ENCODE results near the gene VWA8. TPM values are rescaled to one million over a fixed set of nuclear protein-coding genes. Genes with fewer than 3 reads are reported as not detected.

The VWA8 gene
- total RNA-seq, 4 donors from 2014 or later: 27.1 to 39.7 (median 30.4) TPM

DNA sequence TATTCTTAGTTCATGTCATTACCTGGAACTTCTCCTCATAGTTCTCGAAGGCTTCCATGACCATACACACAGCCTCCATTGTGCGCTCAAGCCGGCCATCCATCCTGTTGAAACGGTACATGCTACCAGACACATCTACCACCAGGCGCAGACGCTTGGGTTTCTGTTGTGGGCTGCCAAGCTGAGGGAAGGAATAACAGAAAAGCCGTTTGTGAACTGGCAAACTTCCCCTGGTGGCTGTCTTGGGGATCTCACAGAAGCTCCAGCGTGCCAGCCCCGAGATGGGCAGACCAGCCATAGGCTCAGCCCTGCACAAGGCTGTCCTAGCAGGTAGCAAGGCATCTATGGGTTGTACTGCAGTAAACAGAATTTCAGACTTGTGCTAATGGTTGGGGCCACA is 373.4 kb downstream of the VWA8 start:
- no peaks in the 10 kb centered on the region for H3K9me3 ChIP-seq
- H3K4me1 ChIP-seq: no peaks in the 10 kb centered on the region
- DNase-seq: no peak
- TF ChIP-seq, protein P1, sequence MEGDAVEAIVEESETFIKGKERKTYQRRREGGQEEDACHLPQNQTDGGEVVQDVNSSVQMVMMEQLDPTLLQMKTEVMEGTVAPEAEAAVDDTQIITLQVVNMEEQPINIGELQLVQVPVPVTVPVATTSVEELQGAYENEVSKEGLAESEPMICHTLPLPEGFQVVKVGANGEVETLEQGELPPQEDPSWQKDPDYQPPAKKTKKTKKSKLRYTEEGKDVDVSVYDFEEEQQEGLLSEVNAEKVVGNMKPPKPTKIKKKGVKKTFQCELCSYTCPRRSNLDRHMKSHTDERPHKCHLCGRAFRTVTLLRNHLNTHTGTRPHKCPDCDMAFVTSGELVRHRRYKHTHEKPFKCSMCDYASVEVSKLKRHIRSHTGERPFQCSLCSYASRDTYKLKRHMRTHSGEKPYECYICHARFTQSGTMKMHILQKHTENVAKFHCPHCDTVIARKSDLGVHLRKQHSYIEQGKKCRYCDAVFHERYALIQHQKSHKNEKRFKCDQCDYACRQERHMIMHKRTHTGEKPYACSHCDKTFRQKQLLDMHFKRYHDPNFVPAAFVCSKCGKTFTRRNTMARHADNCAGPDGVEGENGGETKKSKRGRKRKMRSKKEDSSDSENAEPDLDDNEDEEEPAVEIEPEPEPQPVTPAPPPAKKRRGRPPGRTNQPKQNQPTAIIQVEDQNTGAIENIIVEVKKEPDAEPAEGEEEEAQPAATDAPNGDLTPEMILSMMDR (IDR thresholded peaks at IDR 0.05): no peak
- TF ChIP-seq POLR2A (IDR thresholded peaks at IDR 0.05): no peak
- H3K4me3 ChIP-seq (replicated peaks in 1 of 3): no peak overlapping the region
- H3K27me3 ChIP-seq: no peaks in the 10 kb centered on the region
- WGBS, 2 donors: 93 to 97% methylated on average over 9 of the region's 9 CpGs
- intact Hi-C loops (cut with DNase I): no loop called here
- H3K27ac ChIP-seq: no peak overlapping the region
- H3K36me3 ChIP-seq: peaks cover 0 to 4% of the 10 kb centered on the region in 2 donors

DNA sequence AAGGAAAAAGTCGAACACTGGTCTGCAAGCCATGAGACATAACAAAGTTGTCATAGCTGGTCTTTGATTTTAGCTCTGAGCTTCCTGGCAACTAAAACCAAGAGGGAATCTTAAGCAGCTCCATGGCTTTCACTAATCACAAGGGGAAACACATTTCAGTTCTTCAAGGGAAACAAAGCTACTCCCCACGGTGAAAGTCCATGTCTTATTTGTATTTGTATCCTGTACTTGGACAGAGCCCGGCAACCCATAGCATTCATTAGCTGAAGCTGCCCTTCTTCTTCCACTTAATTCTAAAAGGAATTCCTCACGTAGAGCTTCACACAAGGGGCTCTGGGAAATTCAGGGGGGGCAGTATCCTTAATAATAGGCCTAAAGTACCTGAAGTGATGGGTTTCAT is 374.7 kb downstream of the VWA8 start:
- peaks cover 0 to 4% of the 10 kb centered on the region in 2 donors for H3K36me3 ChIP-seq
- no peaks in the 10 kb centered on the region for H3K9me3 ChIP-seq
- H3K4me3 ChIP-seq (replicated peaks in 1 of 3): no peak overlapping the region
- no peak for DNase-seq
- intact Hi-C loops (cut with DNase I): no loop called here
- TF ChIP-seq, protein P1 (IDR thresholded peaks at IDR 0.05): no peak
- TF ChIP-seq POLR2A (IDR thresholded peaks at IDR 0.05): no peak
- WGBS, 2 donors: 75 to 79% methylated on average over 4 of the region's 4 CpGs
- no peaks in the 10 kb centered on the region for H3K4me1 ChIP-seq
- no peaks in the 10 kb centered on the region for H3K27me3 ChIP-seq
- H3K27ac ChIP-seq: no peak overlapping the region

DNA sequence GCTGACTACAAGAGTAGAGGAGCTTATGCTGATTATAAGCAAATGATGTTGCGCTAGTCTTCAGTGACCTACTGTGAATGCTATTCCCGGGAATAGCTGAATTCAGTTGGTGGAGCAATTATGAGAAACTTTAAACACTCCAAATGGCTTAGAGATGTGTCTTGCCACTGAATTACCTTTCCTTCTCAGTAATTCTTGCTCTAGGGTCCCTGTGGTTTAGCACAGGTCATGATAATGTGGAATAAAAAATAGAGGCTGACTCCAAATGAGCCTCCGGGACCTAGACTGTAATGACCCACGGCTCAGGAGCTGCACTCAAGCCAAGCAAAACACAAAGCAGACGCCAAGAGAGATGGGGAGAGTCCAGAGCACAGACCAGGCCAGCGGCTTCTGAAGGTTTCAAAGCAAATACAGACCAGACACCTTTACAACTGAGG is 378.9 kb downstream of the VWA8 start:
- peaks cover 0 to 4% of the 10 kb centered on the region in 2 donors for H3K36me3 ChIP-seq
- no peaks in the 10 kb centered on the region for H3K27me3 ChIP-seq
- intact Hi-C loops (cut with DNase I): no loop called here
- peaks cover 0 to 3% of the 10 kb centered on the region in 2 donors for H3K4me1 ChIP-seq
- TF ChIP-seq POLR2A (IDR thresholded peaks at IDR 0.05): no peak
- TF ChIP-seq, protein P1 (IDR thresholded peaks at IDR 0.05): no peak
- H3K27ac ChIP-seq: no peak overlapping the region
- no peaks in the 10 kb centered on the region for H3K9me3 ChIP-seq
- DNase-seq: no peak
- WGBS, 2 donors: 76% methylated on average over 6 of the region's 6 CpGs
- H3K4me3 ChIP-seq (replicated peaks in 1 of 3): no peak overlapping the region

DNA sequence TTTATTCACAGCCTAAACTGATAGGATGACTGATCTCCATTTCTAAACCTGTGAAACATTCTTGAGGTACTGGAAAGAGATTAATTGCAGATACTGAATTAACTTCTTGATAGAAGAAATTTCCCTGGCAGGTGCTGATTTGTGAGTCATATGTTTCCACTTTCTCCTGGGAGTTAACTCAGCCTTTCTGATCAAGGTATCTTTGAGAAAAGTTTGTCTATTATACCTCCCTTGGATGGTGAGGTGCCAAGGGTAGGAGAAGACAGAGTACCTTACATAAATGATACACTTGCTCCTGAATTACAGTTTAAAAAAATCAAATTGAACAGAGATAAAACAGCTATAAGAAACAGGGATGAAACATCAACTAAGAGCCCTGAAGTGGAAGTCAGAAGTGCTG is 380.6 kb downstream of the VWA8 start:
- no peaks in the 10 kb centered on the region for H3K27me3 ChIP-seq
- peaks cover 0 to 3% of the 10 kb centered on the region in 2 donors for H3K4me1 ChIP-seq
- no peak overlapping the region for H3K4me3 ChIP-seq (replicated peaks in 1 of 3)
- no peaks in the 10 kb centered on the region for H3K9me3 ChIP-seq
- no peak for TF ChIP-seq POLR2A (IDR thresholded peaks at IDR 0.05)
- TF ChIP-seq, protein P1 (IDR thresholded peaks at IDR 0.05): no peak
- DNase-seq: no peak
- no peak overlapping the region for H3K27ac ChIP-seq
- H3K36me3 ChIP-seq: no peaks in the 10 kb centered on the region
- intact Hi-C loops (cut with DNase I): no loop called here

DNA sequence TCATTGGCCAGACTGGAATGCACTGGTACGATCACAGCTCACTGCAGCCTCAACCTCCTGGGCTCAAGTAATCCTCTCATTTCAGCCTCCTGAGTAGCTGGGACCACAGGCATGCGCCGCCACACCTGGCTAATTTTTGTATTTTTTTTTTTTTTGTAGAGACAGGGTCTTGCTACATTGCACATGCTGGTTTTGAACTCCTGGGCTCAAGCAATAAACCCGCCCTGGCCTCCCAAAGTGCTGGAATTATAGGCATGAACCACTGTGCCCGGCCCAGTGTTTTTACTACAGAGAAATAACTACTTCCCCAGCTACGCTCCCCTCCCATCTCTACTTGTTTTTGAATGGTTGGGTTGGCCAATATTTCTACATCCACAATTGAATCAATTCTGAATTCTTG is 381.0 kb downstream of the VWA8 start:
- H3K36me3 ChIP-seq: no peaks in the 10 kb centered on the region
- intact Hi-C loops (cut with DNase I): no loop called here
- TF ChIP-seq, protein P1 (IDR thresholded peaks at IDR 0.05): no peak
- no peak for TF ChIP-seq POLR2A (IDR thresholded peaks at IDR 0.05)
- WGBS, 2 donors: 97 to 99% methylated on average over 6 of the region's 6 CpGs
- no peak overlapping the region for H3K4me3 ChIP-seq (replicated peaks in 1 of 3)
- no peaks in the 10 kb centered on the region for H3K9me3 ChIP-seq
- H3K4me1 ChIP-seq: peaks cover 0 to 3% of the 10 kb centered on the region in 2 donors
- H3K27ac ChIP-seq: no peak overlapping the region
- H3K27me3 ChIP-seq: no peaks in the 10 kb centered on the region
- no peak for DNase-seq

Measured in thyroid gland (tissue), 4 donors.